A549 (cell line): ENCODE results near the gene PHF20. TPM values are rescaled to one million over a fixed set of nuclear protein-coding genes. Genes with fewer than 3 reads are reported as not detected.

Experiments used
- ATAC-seq, 2 experiments: fragments of 200-7000 bp in 1 of 2; fragments of >200 bp in 1 of 2; cut with Nextera tagmentation in 1 of 2; cut with Tn5 transposase in 1 of 2; 3 replicates each; pipeline versions ENCODE4 v1.8.0 to v1.9.1; 2018 to 2020; ENCODE audit warnings: mild to moderate bottlenecking in 1 of 2, moderate library complexity in 1 of 2
- CTCF ChIA-PET: fragments of 300-600 bp; sonication (Branson Sonifier 250); formaldehyde crosslinking; extraction: SDS; loops from one replicate; lab custom pipeline; 2021; ENCODE audit warnings: antibody characterized with exemption, inconsistent platforms; lab: Yijun Ruan, JAX
- POLR2A ChIA-PET: fragments of 350-600 bp; formaldehyde crosslinking; extraction: SDS; loops from one replicate; lab custom pipeline; 2021; ENCODE audit warnings: antibody characterized with exemption, inconsistent platforms; lab: Yijun Ruan, JAX
- DNase-seq, 2 experiments: peaks; one replicate each; pipeline versions ENCODE4 v3.0.0 to v3.0.0-alpha.2; 2011 to 2016; ENCODE audit warnings: low read depth in 1 of 2, low spot score in 1 of 2
- FAIRE-seq: peaks from 2 replicates; lab custom pipeline; 2011; peaks lifted over from hg19 to GRCh38; lab: Jason Lieb, UNC
- H3K27ac ChIP-seq, 2 experiments: fragments of >200 bp; sonication (Bioruptor Twin); formaldehyde crosslinking; 3 replicates each; pipeline ENCODE4 v1.5.1; 2016 to 2017
- H3K4me1 ChIP-seq: fragments of >200 bp; sonication (Bioruptor Twin); formaldehyde crosslinking; 3 replicates; pipeline ENCODE4 v1.6.1; 2016
- H3K4me2 ChIP-seq: fragments of >200 bp; sonication (Bioruptor Twin); formaldehyde crosslinking; 3 replicates; pipeline ENCODE4 v1.6.1; 2016
- H3K4me3 ChIP-seq: fragments of >200 bp; sonication (Bioruptor Twin); formaldehyde crosslinking; 3 replicates; pipeline ENCODE4 v1.5.1; 2016
- H3K9me3 ChIP-seq: fragments of >200 bp; sonication (Bioruptor Twin); formaldehyde crosslinking; 3 replicates; pipeline ENCODE4 v1.6.1; 2016
- ATOH8 ChIP-seq: fragments of 250-450 bp; sonication (Bioruptor Pico); IDR thresholded peaks from 2 replicates; pipeline ENCODE4 v1.5.0; 2020; ENCODE audit warnings: low read depth, mild to moderate bottlenecking, moderate library complexity
- CBX8 ChIP-seq: fragments of 200-600 bp; sonication (generic); IDR thresholded peaks from 2 replicates; pipeline ENCODE4 v1.6.1; 2016
- CEBPB ChIP-seq, 2 experiments: fragments of >200 bp in 1 of 2; sonication (Bioruptor Twin) in 1 of 2; formaldehyde crosslinking in 1 of 2; IDR thresholded peaks; 2 replicates each; pipeline ENCODE4 v1.6.1; 2012 to 2016
- CHD2 ChIP-seq: fragments of 150-350 bp; IDR thresholded peaks from 2 replicates; pipeline ENCODE4 v1.6.1; 2014; ENCODE audit warnings: low read length; ENCODE audit not compliant: partially characterized antibody
- CHD4 ChIP-seq: fragments of 200-600 bp; sonication (generic); IDR thresholded peaks from 2 replicates; pipeline ENCODE4 v1.6.1; 2016; ENCODE audit warnings: antibody characterized with exemption, mild to moderate bottlenecking, borderline replicate concordance
- E2F6 ChIP-seq: IDR thresholded peaks from 2 replicates; pipeline ENCODE4 v1.6.1; 2012; ENCODE audit warnings: low read depth, borderline replicate concordance
- EHF ChIP-seq: fragments of 250-450 bp; sonication (Bioruptor Pico); IDR thresholded peaks from 2 replicates; pipeline ENCODE4 v1.5.0; 2020; ENCODE audit warnings: mild to moderate bottlenecking
- EHMT2 ChIP-seq: fragments of 200-600 bp; sonication (generic); IDR thresholded peaks from 2 replicates; pipeline ENCODE4 v1.6.1; 2016; ENCODE audit warnings: antibody characterized with exemption, low read depth, mild to moderate bottlenecking, moderate library complexity
- EP300 ChIP-seq, 2 experiments: fragments of >200 bp; sonication (Bioruptor Twin); formaldehyde crosslinking; IDR thresholded peaks; 2 replicates in 1 of 2; 3 replicates in 1 of 2; pipeline ENCODE4 v1.6.1; 2016 to 2017
- FOXS1 ChIP-seq: fragments of 250-450 bp; sonication (Bioruptor Pico); IDR thresholded peaks from 2 replicates; pipeline ENCODE4 v1.5.0; 2020; ENCODE audit warnings: mild to moderate bottlenecking, moderate library complexity
- GATA3 ChIP-seq: IDR thresholded peaks from 2 replicates; pipeline ENCODE4 v1.6.1; 2012; ENCODE audit warnings: borderline replicate concordance
- HOXA7 ChIP-seq: fragments of 250-450 bp; sonication (Bioruptor Pico); IDR thresholded peaks from 2 replicates; pipeline ENCODE4 v1.5.0; 2020; ENCODE audit warnings: mild to moderate bottlenecking, moderate library complexity
- JUN ChIP-seq, 2 experiments: fragments of >200 bp; sonication (Bioruptor Twin); formaldehyde crosslinking; IDR thresholded peaks; 2 replicates in 1 of 2; 3 replicates in 1 of 2; pipeline ENCODE4 v1.6.1; 2016 to 2017
- JUNB ChIP-seq: fragments of >200 bp; sonication (Bioruptor Twin); formaldehyde crosslinking; IDR thresholded peaks from 2 replicates; pipeline ENCODE4 v1.6.1; 2016
- KDM1A ChIP-seq: fragments of 200-600 bp; sonication (generic); IDR thresholded peaks from 2 replicates; pipeline ENCODE4 v1.6.1; 2016; ENCODE audit warnings: low read depth, mild to moderate bottlenecking
- KDM5A ChIP-seq: fragments of 200-600 bp; sonication (generic); IDR thresholded peaks from 2 replicates; pipeline ENCODE4 v1.6.1; 2016; ENCODE audit warnings: antibody characterized with exemption, mild to moderate bottlenecking
- MAZ ChIP-seq: fragments of 150-350 bp; IDR thresholded peaks from 2 replicates; pipeline ENCODE4 v1.6.1; 2014; ENCODE audit warnings: antibody characterized with exemption, low read depth, low read length, borderline replicate concordance
- RAD21 ChIP-seq, 2 experiments: fragments of >200 bp in 1 of 2; sonication (Bioruptor Twin) in 1 of 2; formaldehyde crosslinking in 1 of 2; IDR thresholded peaks in 1 of 2; conservative IDR thresholded peaks in 1 of 2; 2 replicates in 1 of 2; 3 replicates in 1 of 2; pipeline ENCODE4 v1.6.1; 2012 to 2018; ENCODE audit warnings: inconsistent platforms in 1 of 2
- RCOR1 ChIP-seq: fragments of 150-350 bp; IDR thresholded peaks from 2 replicates; pipeline ENCODE4 v1.6.1; 2014; ENCODE audit warnings: antibody characterized with exemption, low read length, low read depth
- REST ChIP-seq: fragments of 200-600 bp; sonication (generic); IDR thresholded peaks from 2 replicates; pipeline ENCODE4 v1.6.1; 2016; ENCODE audit warnings: antibody characterized with exemption, mild to moderate bottlenecking, moderate library complexity
- RNF2 ChIP-seq: fragments of 200-600 bp; sonication (generic); IDR thresholded peaks from 2 replicates; pipeline ENCODE4 v1.6.1; 2016; ENCODE audit warnings: low read depth, mild to moderate bottlenecking, antibody characterized with exemption, moderate library complexity, borderline replicate concordance
- SMC3 ChIP-seq: fragments of >200 bp; sonication (Bioruptor Twin); formaldehyde crosslinking; IDR thresholded peaks from 3 replicates; pipeline ENCODE4 v1.6.1; 2018; ENCODE audit warnings: inconsistent platforms
- TFCP2L1 ChIP-seq: fragments of 250-450 bp; sonication (Bioruptor Pico); IDR thresholded peaks from 2 replicates; pipeline ENCODE4 v1.5.0; 2021; ENCODE audit warnings: mild to moderate bottlenecking
- ZC3H11A ChIP-seq: fragments of 450-650 bp; IDR thresholded peaks from 2 replicates; pipeline ENCODE4 v1.6.1; 2014; ENCODE audit warnings: antibody characterized with exemption, mild to moderate bottlenecking
- ZFP36 ChIP-seq: fragments of 450-650 bp; IDR thresholded peaks from 2 replicates; pipeline ENCODE4 v1.6.1; 2014; ENCODE audit warnings: borderline replicate concordance; ENCODE audit not compliant: partially characterized antibody
- ZNF302 ChIP-seq: fragments of 250-450 bp; sonication (Bioruptor Pico); IDR thresholded peaks from 2 replicates; pipeline ENCODE4 v1.9.0; 2021; ENCODE audit warnings: inconsistent platforms, mild to moderate bottlenecking, moderate library complexity
- WGBS: methylation state at CpG from one replicate; pipeline ENCODE4 v1.1.6; 2017; ENCODE audit errors: missing lambda C conversion rate; 5-methylcytosine and 5-hydroxymethylcytosine counted together
- polyA plus RNA-seq, 4 experiments: library from polyadenylated mRNA; depleted of rRNA in 3 of 4; stranded (reverse); fragments of >200 nt; fragmentation: RNase III in 1 of 4; extraction: RNeasy Plus Mini Kit Qiagen cat#74134 plus additional on column Dnase treatment in 1 of 4; gene quantifications; 2 replicates in 3 of 4; 3 replicates in 1 of 4; pipeline ENCODE4 v1.2.3, GENCODE V29; 2011 to 2017

The PHF20 gene
- polyA plus RNA-seq, 2 of the 4 experiments (the other 2 are of a cell fraction) = 24.0 to 32.8 TPM

- Histone ChIP-seq H3K4me3 (no peak overlapping the region), H3K9me3 (no peaks in the 10 kb centered on the region), H3K4me2 (no peak overlapping the region), H3K4me1 (peaks cover 7% of the 10 kb centered on the region), H3K27ac (no peak overlapping the region)
- 86% methylated on average over 2 of the region's 2 CpGs for WGBS
- FAIRE-seq (no peak), ATAC-seq (no peak), DNase-seq (no peak)
- CTCF ChIA-PET = no interaction called here
- no peak for TF ChIP-seq KDM5A
- no peak for TF ChIP-seq KDM1A
- no peak for TF ChIP-seq ZFP36
- no peak for TF ChIP-seq EHF (CRISPR knock-in tag)
- no peak for TF ChIP-seq RAD21 (conservative IDR thresholded peaks at IDR 0.05 in 1 of 2, IDR thresholded peaks at IDR 0.05 in 1 of 2)
- no peak for TF ChIP-seq ATOH8 (CRISPR knock-in tag)
- no peak for TF ChIP-seq RCOR1
- TF ChIP-seq EHMT2 = no peak
- TF ChIP-seq GATA3 = no peak
- no peak for TF ChIP-seq SMC3
- POLR2A ChIA-PET = interaction anchor here (0.9 kb wide), 1 partner anchor 158 kb away, joined by 5 read pairs; no protein-coding TSS in a partner anchor
Measured at GRCh38 chr20:35796571-35796970, 24.8 kb downstream of the PHF20 start.

- no peak overlapping the region for H3K4me2 ChIP-seq
- FAIRE-seq (no peak), ATAC-seq (no peak), DNase-seq (no peak)
- TF ChIP-seq CHD4 (no peak), SMC3 (no peak), REST (no peak), HOXA7 (CRISPR knock-in tag) (no peak)
- no peaks in the 10 kb centered on the region for H3K4me1 ChIP-seq
- ChIA-PET POLR2A (interaction anchor here (1.2 to 2.1 kb wide), 2 partner anchors 60 to 186 kb away, joined by 3 to 6 read pairs; partner anchors contain the start of genes RBM39 and SPAG4), CTCF (interaction anchor here (0.8 to 2.1 kb wide), 4 partner anchors 10 to 74 kb away, joined by 3 to 4 read pairs (median 3); no protein-coding TSS in a partner anchor)
- WGBS = 83% methylated on average over 1 of the region's 1 CpG
- no peak overlapping the region for H3K27ac ChIP-seq
- H3K9me3 ChIP-seq = no peaks in the 10 kb centered on the region
- no peak overlapping the region for H3K4me3 ChIP-seq
Measured at GRCh38 chr20:35801865-35802264, 30.1 kb downstream of the PHF20 start.

GRCh38 chr20:35806075-35806474, 34.3 kb downstream of the PHF20 start:
- Histone ChIP-seq H3K4me2 (no peak overlapping the region), H3K27ac (no peak overlapping the region), H3K4me3 (no peak overlapping the region), H3K4me1 (no peaks in the 10 kb centered on the region), H3K9me3 (no peaks in the 10 kb centered on the region)
- TF ChIP-seq RNF2 = no peak
- no peak for TF ChIP-seq JUNB
- TF ChIP-seq JUN (IDR thresholded peaks at IDR 0.05) = no peak
- no peak for TF ChIP-seq CEBPB (IDR thresholded peaks at IDR 0.05)
- TF ChIP-seq CHD4 = no peak
- TF ChIP-seq TFCP2L1 (CRISPR knock-in tag) = no peak
- no peak for TF ChIP-seq CBX8
- no peak for TF ChIP-seq EHF (CRISPR knock-in tag)
- no peak for TF ChIP-seq FOXS1
- TF ChIP-seq E2F6 = no peak
- TF ChIP-seq HOXA7 (CRISPR knock-in tag) = no peak
- TF ChIP-seq GATA3 = no peak
- no peak for TF ChIP-seq CHD2
- TF ChIP-seq ZNF302 (CRISPR knock-in tag) = no peak
- no peak for TF ChIP-seq MAZ
- TF ChIP-seq ZC3H11A = no peak
- no peak for TF ChIP-seq EP300 (IDR thresholded peaks at IDR 0.05)
- ATAC-seq (no peak), DNase-seq (no peak), FAIRE-seq (no peak)
- 88% methylated on average over 3 of the region's 3 CpGs for WGBS
- ChIA-PET POLR2A (no interaction called here), CTCF (interaction anchor here (0.6 kb wide), 1 partner anchor 143 kb away, joined by 3 read pairs; no protein-coding TSS in a partner anchor)
